K562 (cell line): Measurements from ENCODE around the gene GPR108. TPM values are rescaled to one million over a fixed set of nuclear protein-coding genes. Genes with fewer than 3 reads are reported as not detected.

Experiments
- CREB1 ChIP-seq, 2 experiments: sonication (generic) in 1 of 2; formaldehyde crosslinking in 1 of 2; IDR thresholded peaks; 2 replicates each; pipeline versions ENCODE4 v1.6.1 to v1.8.0; 2012 to 2022; ENCODE audit warnings: inconsistent platforms in 1 of 2, mild to moderate bottlenecking in 1 of 2, missing genetic modification reagents in 1 of 2, moderate library complexity in 1 of 2
- CREM ChIP-seq: IDR thresholded peaks from 2 replicates; pipeline ENCODE4 v1.6.1; 2014; ENCODE audit warnings: antibody characterized with exemption, low read depth
- E2F3 ChIP-seq: fragments of 250-450 bp; sonication (Bioruptor Pico); IDR thresholded peaks from 2 replicates; pipeline ENCODE4 v1.4.0; 2020; ENCODE audit warnings: mild to moderate bottlenecking
- ETV5 ChIP-seq: sonication (generic); formaldehyde crosslinking; IDR thresholded peaks from 2 replicates; pipeline ENCODE4 v1.4.0; 2020; ENCODE audit warnings: low read depth, mild to moderate bottlenecking, missing genetic modification reagents
- EZH2 ChIP-seq: IDR thresholded peaks from 2 replicates; pipeline ENCODE4 v1.6.1; 2012; ENCODE audit warnings: low read depth, mild to moderate bottlenecking, inconsistent platforms, low read length, borderline replicate concordance
- FOXO4 ChIP-seq: fragments of 450-650 bp; formaldehyde crosslinking; IDR thresholded peaks from 2 replicates; pipeline ENCODE4 v1.4.0; 2020; ENCODE audit warnings: mild to moderate bottlenecking, moderate library complexity
- GATA2 ChIP-seq: sonication (generic); formaldehyde crosslinking; IDR thresholded peaks from 2 replicates; pipeline ENCODE4 v1.4.0; 2020; ENCODE audit warnings: mild to moderate bottlenecking, missing genetic modification reagents
- JUNB ChIP-seq: fragments of 450-650 bp; formaldehyde crosslinking; conservative IDR thresholded peaks from 2 replicates; pipeline ENCODE4 v1.4.0; 2020; ENCODE audit warnings: mild to moderate bottlenecking
- NBN ChIP-seq: fragments of 450-650 bp; IDR thresholded peaks from 2 replicates; pipeline ENCODE4 v1.6.1; 2016; ENCODE audit warnings: low read depth, mild to moderate bottlenecking
- NFIX ChIP-seq: fragments of 250-450 bp; sonication (Bioruptor Pico); IDR thresholded peaks from 2 replicates; pipeline ENCODE4 v1.4.0; 2020; ENCODE audit warnings: low read depth, mild to moderate bottlenecking, moderate library complexity
- PHB2 ChIP-seq: fragments of 450-650 bp; IDR thresholded peaks from 2 replicates; pipeline ENCODE4 v1.6.1; 2017; ENCODE audit warnings: low read depth
- RBBP5 ChIP-seq: fragments of 200-600 bp; sonication (generic); IDR thresholded peaks from 2 replicates; pipeline ENCODE4 v1.6.1; 2012; ENCODE audit warnings: borderline replicate concordance, mild to moderate bottlenecking, low read length, control low read depth, inconsistent platforms; ENCODE audit not compliant: insufficient read depth, poor library complexity, severe bottlenecking
- RBM34 ChIP-seq: fragments of 200-400 bp; formaldehyde crosslinking; IDR thresholded peaks from 2 replicates; pipeline ENCODE4 v1.6.1; 2018; ENCODE audit warnings: low read length, borderline replicate concordance; ENCODE audit not compliant: insufficient read depth
- SFPQ ChIP-seq: fragments of 200-400 bp; formaldehyde crosslinking; IDR thresholded peaks from 2 replicates; pipeline ENCODE4 v1.6.1; 2017; ENCODE audit warnings: mild to moderate bottlenecking, low read depth, low read length, moderate library complexity
- SRF ChIP-seq, 2 experiments: fragments of 250-450, 450-650 bp in 1 of 2; sonication (Bioruptor Pico) in 1 of 2; sonication (generic) in 1 of 2; formaldehyde crosslinking; IDR thresholded peaks; 2 replicates each; pipeline versions ENCODE4 v1.5.0 to v1.5.1; 2020 to 2022; ENCODE audit warnings: mild to moderate bottlenecking in 1 of 2, missing genetic modification reagents in 1 of 2
- TOE1 ChIP-seq, 2 experiments: fragments of 450-650 bp in 1 of 2; sonication (generic) in 1 of 2; formaldehyde crosslinking in 1 of 2; IDR thresholded peaks; 2 replicates each; pipeline versions ENCODE4 v1.7.1 to v1.8.0; 2016 to 2022; ENCODE audit warnings: borderline replicate concordance in 2 of 2, mild to moderate bottlenecking in 2 of 2, antibody characterized with exemption in 1 of 2, inconsistent platforms in 1 of 2, low read depth in 1 of 2, missing genetic modification reagents in 1 of 2, moderate library complexity in 1 of 2
- USF1 ChIP-seq: sonication (generic); formaldehyde crosslinking; IDR thresholded peaks from 2 replicates; pipeline ENCODE4 v1.9.0; 2022; ENCODE audit warnings: mild to moderate bottlenecking, missing genetic modification reagents
- ZNF436 ChIP-seq: fragments of 250-450, 450-650 bp; sonication (Bioruptor Pico); formaldehyde crosslinking; IDR thresholded peaks from 2 replicates; pipeline ENCODE4 v1.7.0; 2020; ENCODE audit warnings: mild to moderate bottlenecking
- ZNF766 ChIP-seq: fragments of 200-800 bp; sonication (Bioruptor generic); conservative IDR thresholded peaks from 2 replicates; pipeline ENCODE4 v1.6.1; 2016; ENCODE audit warnings: missing genetic modification characterization, missing compliant biosample characterization
- polyA plus RNA-seq, 8 experiments: library from polyadenylated mRNA; depleted of rRNA in 4 of 8; stranded (reverse) in 5 of 8; unstranded in 3 of 8; fragments of >200 nt; fragmentation: Nextera tagmentation in 2 of 8; fragmentation: Illumina TruSeq in 1 of 8; extraction: Ambion mirVana in 2 of 8; extraction: Trizol in 1 of 8; gene quantifications; 2 replicates each; pipeline versions ENCODE4 v1.2.1 to v1.2.3, GENCODE V29; 2011 to 2014; ENCODE audit warnings: inconsistent platforms in 1 of 8, missing spikeins in 1 of 8
- total RNA-seq, 7 experiments: library from RNA; depleted of rRNA in 6 of 7; stranded (reverse); fragments of >200 nt in 6 of 7; fragmentation: Illumina TruSeq in 2 of 7; extraction: Trizol in 2 of 7; gene quantifications; 2 replicates each; pipeline versions ENCODE4 v1.2.1 to v1.2.3, GENCODE V29; 2011 to 2021; ENCODE audit warnings: low replicate concordance in 1 of 7
- TF ChIP-seq, protein P1 (sequence below): fragments of 450-650 bp; formaldehyde crosslinking; IDR thresholded peaks from 2 replicates; pipeline ENCODE4 v1.4.0; 2022; ENCODE audit warnings: mild to moderate bottlenecking, moderate library complexity
- TF ChIP-seq, protein P2 (sequence below): fragments of 450-650 bp; IDR thresholded peaks from 2 replicates; pipeline ENCODE4 v1.6.1; 2016

The GPR108 gene
- total and polyA plus RNA-seq, 9 of the 15 experiments (the other 6 are each of a cell fraction or from before 2014, with no cell fraction given) = 2.4 to 33.2 (median 24.4) TPM

GRCh38 chr19:6740589-6741343, 3.4 kb upstream of the GPR108 start (continued):
- TF ChIP-seq FOXO4 (no peak), EZH2 (no peak), RBM34 (no peak), SRF (CRISPR knock-in tag; IDR thresholded peaks at IDR 0.05) (no peak; a peak in 1 of 4 replicates), CREB1 (IDR thresholded peaks at IDR 0.05) (0 out of 2 replicates have a peak, but pooled peaks have one; percentile 20), CREB1 (CRISPR knock-in tag; IDR thresholded peaks at IDR 0.05) (no peak), JUNB (no peak), ZNF766 (CRISPR knock-in tag) (0 out of 2 replicates have a peak, but pooled peaks have one; percentile 24), ETV5 (CRISPR knock-in tag) (no peak), NBN (no peak), USF1 (CRISPR knock-in tag) (no peak), ZNF436 (CRISPR knock-in tag) (no peak), CREM (no peak), E2F3 (CRISPR knock-in tag) (peak; percentile 79), NFIX (CRISPR knock-in tag) (no peak), PHB2 (no peak), TOE1 (IDR thresholded peaks at IDR 0.05; ENCODE audit: borderline replicate concordance) (no peak), TOE1 (CRISPR knock-in tag; IDR thresholded peaks at IDR 0.05; ENCODE audit: borderline replicate concordance, low read depth) (no peak), GATA2 (CRISPR knock-in tag) (no peak), RBBP5 (no peak), SFPQ (no peak)
- TF ChIP-seq, protein P1, sequence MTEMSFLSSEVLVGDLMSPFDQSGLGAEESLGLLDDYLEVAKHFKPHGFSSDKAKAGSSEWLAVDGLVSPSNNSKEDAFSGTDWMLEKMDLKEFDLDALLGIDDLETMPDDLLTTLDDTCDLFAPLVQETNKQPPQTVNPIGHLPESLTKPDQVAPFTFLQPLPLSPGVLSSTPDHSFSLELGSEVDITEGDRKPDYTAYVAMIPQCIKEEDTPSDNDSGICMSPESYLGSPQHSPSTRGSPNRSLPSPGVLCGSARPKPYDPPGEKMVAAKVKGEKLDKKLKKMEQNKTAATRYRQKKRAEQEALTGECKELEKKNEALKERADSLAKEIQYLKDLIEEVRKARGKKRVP = no peak
- TF ChIP-seq, protein P2, sequence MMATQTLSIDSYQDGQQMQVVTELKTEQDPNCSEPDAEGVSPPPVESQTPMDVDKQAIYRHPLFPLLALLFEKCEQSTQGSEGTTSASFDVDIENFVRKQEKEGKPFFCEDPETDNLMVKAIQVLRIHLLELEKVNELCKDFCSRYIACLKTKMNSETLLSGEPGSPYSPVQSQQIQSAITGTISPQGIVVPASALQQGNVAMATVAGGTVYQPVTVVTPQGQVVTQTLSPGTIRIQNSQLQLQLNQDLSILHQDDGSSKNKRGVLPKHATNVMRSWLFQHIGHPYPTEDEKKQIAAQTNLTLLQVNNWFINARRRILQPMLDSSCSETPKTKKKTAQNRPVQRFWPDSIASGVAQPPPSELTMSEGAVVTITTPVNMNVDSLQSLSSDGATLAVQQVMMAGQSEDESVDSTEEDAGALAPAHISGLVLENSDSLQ = no peak
